K562 (cell line): ENCODE results near the gene SUV39H2. TPM values are rescaled to one million over a fixed set of nuclear protein-coding genes. Genes with fewer than 3 reads are reported as not detected.

ENCODE experiments used
- AFF1 ChIP-seq, 2 experiments: fragments of 450-650 bp; IDR thresholded peaks; 2 replicates each; pipeline ENCODE4 v1.6.1; 2018; ENCODE audit warnings: mild to moderate bottlenecking in 2 of 2, low read depth in 1 of 2; ENCODE audit not compliant: partially characterized antibody in 2 of 2
- HBP1 ChIP-seq: fragments of 450-650 bp; formaldehyde crosslinking; IDR thresholded peaks from 2 replicates; pipeline ENCODE4 v1.4.0; 2022; ENCODE audit warnings: missing genetic modification characterization
- HDAC8 ChIP-seq: fragments of 450-650 bp; IDR thresholded peaks from 2 replicates; pipeline ENCODE4 v1.6.1; 2016; ENCODE audit warnings: mild to moderate bottlenecking, missing genetic modification characterization, moderate library complexity, missing compliant biosample characterization
- LARP7 ChIP-seq: fragments of 450-650 bp; IDR thresholded peaks from 2 replicates; pipeline ENCODE4 v1.6.1; 2016
- POU5F1 ChIP-seq: fragments of 150-350 bp; IDR thresholded peaks from 2 replicates; pipeline ENCODE4 v1.6.1; 2014; ENCODE audit warnings: borderline replicate concordance, low read length, low read depth, mild to moderate bottlenecking; ENCODE audit not compliant: partially characterized antibody
- RNF2 ChIP-seq: sonication (generic); IDR thresholded peaks from 2 replicates; pipeline ENCODE4 v1.6.1; 2016
- SAP30 ChIP-seq: fragments of 200-600 bp; sonication (generic); IDR thresholded peaks from 2 replicates; pipeline ENCODE4 v1.6.1; 2012; ENCODE audit warnings: borderline replicate concordance, low read depth, mild to moderate bottlenecking, moderate library complexity, low read length, control low read depth, inconsistent platforms; ENCODE audit not compliant: insufficient read depth, poor library complexity, severe bottlenecking
- SFPQ ChIP-seq: fragments of 200-400 bp; formaldehyde crosslinking; IDR thresholded peaks from 2 replicates; pipeline ENCODE4 v1.6.1; 2017; ENCODE audit warnings: mild to moderate bottlenecking, low read depth, low read length, moderate library complexity
- SPI1 ChIP-seq: IDR thresholded peaks from 2 replicates; pipeline ENCODE4 v1.6.1; 2011; ENCODE audit warnings: low read depth, low read length, control low read depth, borderline replicate concordance
- SRSF7 ChIP-seq: fragments of 200-400 bp; formaldehyde crosslinking; optimal IDR thresholded peaks from 2 replicates; pipeline ENCODE3; 2017; ENCODE audit warnings: mild to moderate bottlenecking, low read depth, low read length
- TARDBP ChIP-seq: fragments of 450-650 bp; IDR thresholded peaks from 2 replicates; pipeline ENCODE4 v1.6.1; 2016
- TCF3 ChIP-seq: sonication (generic); formaldehyde crosslinking; IDR thresholded peaks from 2 replicates; pipeline ENCODE4 v1.4.0; 2020; ENCODE audit warnings: mild to moderate bottlenecking, missing genetic modification reagents
- TRIM28 ChIP-seq: fragments of 450-650 bp; IDR thresholded peaks from 2 replicates; pipeline ENCODE4 v1.6.1; 2017
- ZNF232 ChIP-seq: sonication (generic); formaldehyde crosslinking; IDR thresholded peaks from 2 replicates; pipeline ENCODE4 v1.8.0; 2022; ENCODE audit warnings: mild to moderate bottlenecking, missing genetic modification reagents
- ZNF277 ChIP-seq: fragments of 250-450 bp; sonication (Bioruptor Pico); IDR thresholded peaks from 2 replicates; pipeline ENCODE4 v1.8.0; 2022; ENCODE audit warnings: inconsistent platforms, mild to moderate bottlenecking, moderate library complexity, borderline replicate concordance
- ZNF3 ChIP-seq: fragments of 250-450 bp; sonication (Bioruptor Pico); IDR thresholded peaks from 2 replicates; pipeline ENCODE4 v1.5.0; 2021; ENCODE audit warnings: mild to moderate bottlenecking, moderate library complexity
- polyA plus RNA-seq, 8 experiments: library from polyadenylated mRNA; depleted of rRNA in 4 of 8; stranded (reverse) in 5 of 8; unstranded in 3 of 8; fragments of >200 nt; fragmentation: Nextera tagmentation in 2 of 8; fragmentation: Illumina TruSeq in 1 of 8; extraction: Ambion mirVana in 2 of 8; extraction: Trizol in 1 of 8; gene quantifications; 2 replicates each; pipeline versions ENCODE4 v1.2.1 to v1.2.3, GENCODE V29; 2011 to 2014; ENCODE audit warnings: inconsistent platforms in 1 of 8, missing spikeins in 1 of 8
- total RNA-seq, 7 experiments: library from RNA; depleted of rRNA in 6 of 7; stranded (reverse); fragments of >200 nt in 6 of 7; fragmentation: Illumina TruSeq in 2 of 7; extraction: Trizol in 2 of 7; gene quantifications; 2 replicates each; pipeline versions ENCODE4 v1.2.1 to v1.2.3, GENCODE V29; 2011 to 2021; ENCODE audit warnings: low replicate concordance in 1 of 7
- TF ChIP-seq, protein P1 (sequence below): IDR thresholded peaks from 2 replicates; pipeline ENCODE4 v1.6.1; 2011; ENCODE audit not compliant: insufficient read length; ENCODE audit errors: extremely low read depth

The SUV39H2 gene
- total and polyA plus RNA-seq, 9 of the 15 experiments (the other 6 are each of a cell fraction or from before 2014, with no cell fraction given), result 24.1 to 54.3 (median 41.3) TPM

DNA sequence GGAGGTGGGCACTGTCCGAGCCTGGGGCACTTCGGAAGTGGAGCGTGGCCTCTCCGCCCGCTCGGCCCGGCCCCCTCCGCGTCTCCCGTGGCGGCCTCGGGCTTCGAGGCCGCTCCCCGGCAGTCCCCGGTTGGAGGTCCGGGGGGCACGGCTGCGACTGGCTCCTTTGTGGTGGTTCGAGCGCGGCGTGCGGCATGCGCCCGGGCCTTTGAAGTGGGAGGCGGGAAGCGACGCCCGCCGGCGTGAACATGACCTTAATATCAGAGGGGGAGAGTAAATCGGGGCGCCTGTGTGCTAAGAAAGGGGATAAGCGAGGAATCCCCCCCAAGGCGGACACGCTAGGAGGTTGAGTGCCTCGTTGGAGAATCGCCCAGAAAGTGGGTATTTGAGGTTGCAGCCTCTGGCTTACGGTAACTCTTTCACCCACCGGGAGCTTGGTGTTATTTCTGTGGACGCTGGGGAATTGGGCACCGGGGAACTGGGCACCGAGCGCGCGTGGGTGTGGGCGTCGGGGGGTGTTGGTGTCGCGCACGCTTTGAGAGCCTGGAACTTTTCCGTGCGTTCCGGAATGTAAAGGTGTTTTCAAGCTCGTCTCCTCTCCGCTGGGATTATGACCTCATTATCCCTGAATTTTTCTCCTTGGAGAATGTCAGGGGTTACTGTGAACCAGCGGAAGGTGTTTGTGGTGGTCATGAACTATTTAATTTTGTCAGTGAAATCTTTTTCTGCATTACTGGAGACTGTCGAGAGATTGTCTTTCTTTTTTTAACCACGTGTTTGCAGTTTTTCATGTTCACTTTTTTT, 660 bp downstream of the SUV39H2 start (continued):
- TF ChIP-seq RNF2, result 0 out of 2 replicates have a peak, but pooled peaks have one; percentile 8
- no peak for TF ChIP-seq TCF3
- TF ChIP-seq ZNF232, result no peak
- no peak for TF ChIP-seq LARP7
- no peak for TF ChIP-seq TARDBP
- TF ChIP-seq SRSF7, result no peak
- no peak for TF ChIP-seq AFF1 (IDR thresholded peaks at IDR 0.05; ENCODE audit: low read depth in 1 of 2, partially characterized antibody in 2 of 2)
- TF ChIP-seq, protein P1, sequence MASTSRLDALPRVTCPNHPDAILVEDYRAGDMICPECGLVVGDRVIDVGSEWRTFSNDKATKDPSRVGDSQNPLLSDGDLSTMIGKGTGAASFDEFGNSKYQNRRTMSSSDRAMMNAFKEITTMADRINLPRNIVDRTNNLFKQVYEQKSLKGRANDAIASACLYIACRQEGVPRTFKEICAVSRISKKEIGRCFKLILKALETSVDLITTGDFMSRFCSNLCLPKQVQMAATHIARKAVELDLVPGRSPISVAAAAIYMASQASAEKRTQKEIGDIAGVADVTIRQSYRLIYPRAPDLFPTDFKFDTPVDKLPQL, result no peak
- no peak for TF ChIP-seq TRIM28
- TF ChIP-seq ZNF3 (CRISPR knock-in tag), result no peak
- TF ChIP-seq HDAC8, result no peak
- peak; percentile 5; the same call in 1 of the 2 replicates for TF ChIP-seq HBP1 (CRISPR knock-in tag)
- no peak for TF ChIP-seq ZNF277
- TF ChIP-seq SAP30, result peak; percentile 45
- TF ChIP-seq SFPQ, result no peak
- TF ChIP-seq POU5F1, result no peak
- no peak for TF ChIP-seq SPI1
